SHP77 (cell line): ENCODE data around the gene XPO5.
"Not testable (repeated sequence)": the region's sequence is repeated elsewhere in the genome, so short reads cannot be mapped to it uniquely, and the experiment has no call there.

ENCODE experiments used
- DNase-seq, 2 experiments: peaks; one replicate each; lab custom pipeline; 2025; lab: John Stamatoyannopoulos, UW

Gene XPO5

GRCh38 chr6:43517505-43518357 lies 58.1 kb downstream of the XPO5 start:
- DNase-seq, result no peak

GRCh38 chr6:43516697-43517504 lies 58.9 kb downstream of the XPO5 start, which contains the start of the genes POLR1C and YIPF3:
Gene POLR1C, plus strand, starts transcription at chr6:43517089. Its CDS starts 21 bp downstream, at chr6:43517110.
Gene YIPF3, minus strand, starts transcription at chr6:43516926. Its CDS starts 119 bp downstream, at chr6:43516807.
- DNase-seq, result peak; percentile 96 to 97

GRCh38 chr6:43516367-43516696 lies 59.5 kb downstream of the XPO5 start:
- no peak for DNase-seq

- no peak for DNase-seq
These were observed 60.0 kb downstream of the XPO5 start for GRCh38 chr6:43515808-43516207.

- no peak for DNase-seq
These were observed 63.9 kb downstream of the XPO5 start for GRCh38 chr6:43511824-43512415.

GRCh38 chr6:43510827-43511163 lies 65.0 kb downstream of the XPO5 start:
- DNase-seq, result no peak

GRCh38 chr6:43509984-43510826 lies 65.6 kb downstream of the XPO5 start, which contains the start of gene LRRC73:
Gene LRRC73, minus strand, starts transcription at chr6:43510346. Its CDS starts 561 bp downstream, at chr6:43509785.
- DNase-seq, result peak; percentile 51 to 79

GRCh38 chr6:43509142-43509983 lies 66.5 kb downstream of the XPO5 start:
- DNase-seq, result no peak

GRCh38 chr6:43508481-43509141 lies 67.2 kb downstream of the XPO5 start:
- no peak for DNase-seq

GRCh38 chr6:43506667-43507471 lies 69.0 kb downstream of the XPO5 start:
- DNase-seq, result peak; percentile 42 to 70

- no peak for DNase-seq
These were observed 69.7 kb downstream of the XPO5 start for GRCh38 chr6:43506171-43506570.

- no peak for DNase-seq
These were observed 70.1 kb downstream of the XPO5 start for GRCh38 chr6:43505718-43506117.

GRCh38 chr6:43504756-43505593 lies 70.9 kb downstream of the XPO5 start:
- DNase-seq, result no peak

GRCh38 chr6:43503443-43503842 lies 72.4 kb downstream of the XPO5 start:
- DNase-seq, result no peak

- DNase-seq, result no peak
These were observed 73.2 kb downstream of the XPO5 start for GRCh38 chr6:43502666-43503065.

GRCh38 chr6:43500921-43501320 lies 74.9 kb downstream of the XPO5 start:
- no peak for DNase-seq

GRCh38 chr6:43499028-43499815 lies 76.6 kb downstream of the XPO5 start:
- no peak for DNase-seq

GRCh38 chr6:43498291-43498690 lies 77.5 kb downstream of the XPO5 start:
- DNase-seq, result not testable (repeated sequence)
